NCI-H1417 (cell line): ENCODE results near the gene PHF21B.
A peak's percentile ranks its signal among the peaks of the same experiment; 100 is the strongest.

Source experiments
- DNase-seq, 3 experiments: peaks; one replicate each; lab custom pipeline; 2025; lab: John Stamatoyannopoulos, UW

PHF21B gene

GRCh38 chr22:44990810-44991209 is 19.0 kb downstream of the PHF21B start:
- no peak for DNase-seq

DNA sequence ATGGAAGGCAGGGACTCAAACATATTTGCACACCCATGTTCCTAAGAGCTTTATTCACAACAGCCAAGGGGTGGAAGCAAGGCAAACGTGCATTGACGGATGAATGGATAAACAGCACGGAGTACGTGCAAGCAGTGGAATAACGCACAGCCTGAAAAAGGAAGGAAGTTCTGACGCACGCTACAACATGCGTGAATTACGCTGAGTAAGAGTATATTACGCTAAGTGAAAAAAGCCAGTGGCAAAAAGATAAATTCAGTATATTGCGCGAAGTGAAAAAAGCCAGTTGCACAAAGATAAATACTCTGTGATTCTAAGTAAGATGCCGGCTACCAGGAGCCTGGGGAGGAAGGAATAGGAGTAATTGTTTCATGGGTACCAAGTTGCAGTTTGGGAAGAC is 19.5 kb downstream of the PHF21B start:
- no peak for DNase-seq

- no peak for DNase-seq
Measured at GRCh38 chr22:44988671-44989070, 21.1 kb downstream of the PHF21B start.

DNA sequence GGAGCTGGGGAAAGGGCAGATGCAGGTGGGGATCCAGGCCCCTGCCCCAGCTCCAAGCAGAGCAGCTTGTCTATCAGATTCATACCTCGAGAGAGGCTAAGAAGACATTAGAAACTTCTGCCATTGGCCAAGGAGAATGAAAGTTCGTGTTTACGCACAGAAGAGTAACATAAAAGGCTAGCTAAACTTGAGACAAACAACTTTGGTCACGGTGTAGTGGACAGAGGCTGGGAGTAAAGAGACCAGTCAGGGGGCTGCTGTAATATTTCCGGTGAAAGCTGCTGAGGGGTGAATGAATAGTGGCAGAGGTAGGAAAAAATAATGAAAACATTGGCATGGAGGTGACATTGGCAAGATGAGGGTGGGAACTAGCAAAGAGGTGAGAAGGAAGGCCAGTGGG is 22.9 kb downstream of the PHF21B start:
- DNase-seq: no peak

DNA sequence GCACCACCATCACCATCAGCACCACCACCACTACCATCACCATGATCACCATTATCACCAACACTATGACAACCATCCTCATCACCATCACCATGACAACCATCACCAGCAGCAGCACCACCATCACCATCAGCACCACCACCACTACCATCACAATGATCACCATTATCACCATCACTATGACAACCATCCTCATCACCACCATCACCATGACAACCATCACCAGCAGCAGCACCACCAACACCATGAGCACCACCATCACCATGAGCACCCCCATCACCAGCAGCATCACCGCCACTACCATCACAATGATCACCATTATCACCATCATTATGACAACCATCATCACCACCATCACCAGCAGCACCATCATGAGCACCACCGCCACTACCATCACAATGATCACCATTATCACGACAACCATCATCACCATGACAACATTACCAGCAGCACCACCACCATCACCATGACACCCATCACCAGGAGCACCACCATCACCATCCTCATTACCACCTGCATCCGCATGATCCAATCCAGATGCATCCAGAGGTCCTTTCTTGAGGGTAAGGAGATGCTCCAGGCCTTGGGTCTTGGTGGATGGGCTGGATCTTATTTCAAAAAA is 23.8 kb downstream of the PHF21B start:
- DNase-seq: no peak

DNA sequence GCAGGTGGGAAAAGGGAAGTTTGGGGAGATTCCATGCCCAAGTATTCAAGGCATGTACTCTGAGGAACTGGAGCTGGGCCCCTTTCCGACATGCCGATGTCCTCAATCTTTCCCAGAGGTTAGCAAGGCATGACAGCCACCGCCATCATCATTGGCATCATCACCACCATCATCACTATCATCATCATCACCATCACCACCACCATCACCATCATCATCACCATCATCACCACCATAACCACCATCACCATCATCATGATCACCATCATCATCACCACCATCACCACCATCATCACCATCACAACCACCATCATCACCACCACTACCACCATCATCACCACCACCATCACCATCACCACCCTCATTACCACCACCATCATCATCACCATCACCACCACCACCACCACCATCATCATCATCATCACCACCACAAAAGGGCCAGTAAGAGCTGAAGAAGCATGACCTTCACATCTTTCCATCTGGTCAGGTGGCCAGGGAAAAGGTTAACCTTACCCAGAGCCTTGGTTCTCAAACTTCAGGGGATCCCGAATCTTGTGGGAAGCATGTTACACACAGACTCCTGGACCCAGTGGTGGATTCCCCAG is 25.8 kb downstream of the PHF21B start:
- no peak for DNase-seq

- DNase-seq: no peak
Measured at GRCh38 chr22:44982445-44982844, 27.4 kb downstream of the PHF21B start.

- no peak for DNase-seq
Measured at GRCh38 chr22:44981857-44982256, 27.9 kb downstream of the PHF21B start.

DNA sequence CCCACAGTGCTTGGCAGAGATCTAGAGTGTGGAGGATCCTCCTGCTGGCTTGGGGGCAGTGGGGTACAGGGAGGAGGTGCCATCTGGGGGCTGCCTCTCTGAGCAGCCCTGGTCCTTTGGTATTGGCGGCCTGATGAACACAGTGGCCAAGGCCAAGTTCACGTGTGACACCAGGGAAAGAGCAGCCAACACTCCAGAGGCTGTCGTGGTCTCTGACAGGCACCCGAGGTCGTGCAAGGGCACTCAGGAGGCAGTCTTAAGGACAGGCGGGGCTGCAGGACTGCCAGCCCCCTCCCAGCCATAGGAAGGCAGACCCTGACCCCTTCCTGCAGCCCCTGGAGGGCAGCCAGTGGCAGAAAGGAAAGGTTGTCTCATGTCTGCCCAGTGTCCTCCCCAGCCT is 30.7 kb downstream of the PHF21B start:
- no peak for DNase-seq

DNA sequence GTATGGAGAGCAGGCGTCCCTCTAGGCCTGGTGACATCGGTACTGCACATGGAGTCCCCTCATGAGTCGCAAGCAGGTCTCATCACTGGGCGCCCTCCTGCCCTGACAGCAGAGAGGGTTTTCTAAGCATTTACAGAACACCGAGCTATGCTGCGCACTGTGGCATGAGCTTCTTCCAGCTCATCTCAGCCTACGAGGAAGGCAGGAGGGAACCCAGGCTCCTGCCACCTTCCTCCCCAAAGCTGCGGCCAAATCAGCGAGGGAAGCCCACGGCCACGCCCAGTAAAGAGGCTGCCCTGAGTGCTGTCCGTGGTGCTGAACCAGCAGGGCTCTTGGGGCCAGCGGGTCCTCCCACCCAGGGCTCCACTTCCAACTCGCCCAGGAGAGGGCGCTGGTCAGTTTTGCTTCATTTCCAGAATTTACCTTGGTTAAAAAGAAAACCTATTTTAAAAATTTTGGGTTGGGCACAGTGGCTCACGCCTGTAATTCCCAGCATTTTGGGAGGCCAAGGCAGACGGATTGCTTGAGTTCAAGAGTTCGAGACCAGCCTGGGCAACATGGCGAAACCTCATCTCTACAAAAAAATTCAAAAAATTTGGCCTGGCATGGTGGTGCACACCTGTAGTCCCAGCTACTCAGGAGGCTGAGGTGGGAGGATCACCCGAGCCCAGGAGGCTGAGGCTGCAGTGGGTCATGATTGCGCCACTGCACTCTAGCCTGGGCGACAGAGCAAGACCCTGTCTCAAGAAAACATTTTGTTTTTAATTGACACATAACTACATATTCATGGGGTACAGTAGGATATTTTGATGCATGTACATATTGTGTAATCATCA is 34.2 kb downstream of the PHF21B start:
- DNase-seq: peak in 2 of 3 experiments; percentile 6 to 7

GRCh38 chr22:44974454-44974853 is 35.4 kb downstream of the PHF21B start:
- peak in 2 of 3 experiments; percentile 45 to 80 for DNase-seq

- no peak for DNase-seq
Measured at GRCh38 chr22:44973829-44974228, 36.0 kb downstream of the PHF21B start.

DNA sequence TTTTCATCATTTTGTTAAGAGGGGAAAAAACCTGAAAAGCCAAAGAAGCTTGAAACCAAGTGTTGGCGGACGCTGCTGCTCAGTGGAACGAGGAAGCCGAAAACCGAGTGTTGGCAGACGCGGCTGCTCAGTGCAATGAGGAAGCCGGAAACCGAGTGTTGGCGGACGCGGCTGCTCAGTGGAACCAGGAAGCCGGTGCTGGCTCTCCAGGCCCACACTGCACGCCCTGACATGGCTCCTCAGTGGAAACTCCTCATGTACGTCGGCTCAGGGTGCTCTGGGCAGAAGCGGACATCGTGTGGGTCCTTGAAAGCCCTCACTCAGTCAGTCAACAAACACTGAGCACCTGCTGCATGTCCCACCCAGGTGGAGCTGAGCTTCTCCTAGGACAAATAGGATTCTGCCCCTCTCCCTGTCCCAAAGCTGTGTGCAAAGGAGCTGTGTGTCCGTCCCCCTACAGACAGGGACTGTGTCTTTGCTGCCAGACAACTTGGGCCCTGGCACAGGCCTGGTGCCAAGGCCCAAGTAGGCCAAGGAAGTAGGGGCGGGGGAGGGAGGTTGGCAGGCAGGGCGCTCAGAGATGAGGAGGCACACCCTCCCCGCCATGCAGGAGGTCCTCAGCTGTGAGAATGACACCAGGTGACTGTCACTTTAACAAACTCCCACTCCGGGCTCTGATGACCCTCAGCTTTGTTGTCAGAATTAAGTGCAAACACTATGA is 37.3 kb downstream of the PHF21B start:
- peak in 2 of 3 experiments; percentile 11 to 51 for DNase-seq

DNA sequence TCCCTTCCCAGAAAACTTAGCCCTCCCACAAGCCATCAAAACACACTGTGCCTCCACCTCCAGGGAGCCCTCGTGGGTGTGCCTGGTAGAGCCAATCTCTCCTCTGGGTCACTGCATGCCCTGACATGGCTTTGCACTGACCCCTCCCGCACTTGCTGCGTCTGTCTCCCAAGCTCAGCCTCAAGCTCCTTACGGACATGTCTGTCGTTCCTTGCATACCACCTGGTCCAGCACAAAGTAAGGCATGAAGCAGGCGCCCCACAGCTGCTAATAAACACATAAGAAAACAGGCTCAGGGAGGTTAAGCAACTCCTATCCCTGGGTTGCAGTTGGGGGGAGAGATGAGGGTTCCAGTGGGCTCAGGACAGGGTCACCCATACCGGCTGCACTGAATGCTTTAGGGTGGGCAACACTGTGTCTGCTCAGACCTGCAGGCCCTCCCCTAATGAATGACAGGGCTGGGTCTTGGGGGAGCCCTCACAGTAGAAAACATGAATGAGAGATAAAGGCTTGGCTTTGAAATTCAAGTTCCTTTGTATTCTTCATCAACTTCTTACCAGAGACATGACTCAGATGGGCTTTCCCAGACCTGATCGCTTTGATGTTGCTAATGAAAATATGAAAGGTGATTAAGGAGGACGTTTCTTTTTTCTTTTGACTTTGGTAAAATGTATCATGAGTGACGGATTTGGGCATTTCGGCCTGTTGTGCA is 38.0 kb downstream of the PHF21B start:
- DNase-seq: no peak

DNA sequence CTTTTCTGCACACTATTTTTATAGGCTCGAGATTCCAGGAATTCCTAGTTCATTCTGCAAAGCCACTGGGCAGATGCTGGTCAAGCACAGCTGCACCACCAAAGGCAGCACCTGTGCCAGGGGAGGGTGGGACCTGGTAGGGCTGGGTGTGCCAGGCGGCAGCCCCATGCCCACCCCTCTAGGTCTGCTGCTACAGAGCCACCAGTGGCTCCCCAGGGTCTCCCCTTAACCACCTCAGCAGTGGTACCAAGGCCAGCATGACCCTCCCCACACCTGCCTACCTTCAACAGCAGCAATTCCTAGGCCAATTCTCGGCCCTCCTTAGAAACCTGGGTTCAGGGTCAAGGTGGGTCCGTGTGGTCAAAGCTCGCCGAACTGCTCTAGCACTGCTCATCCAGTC is 39.5 kb downstream of the PHF21B start:
- no peak for DNase-seq

DNA sequence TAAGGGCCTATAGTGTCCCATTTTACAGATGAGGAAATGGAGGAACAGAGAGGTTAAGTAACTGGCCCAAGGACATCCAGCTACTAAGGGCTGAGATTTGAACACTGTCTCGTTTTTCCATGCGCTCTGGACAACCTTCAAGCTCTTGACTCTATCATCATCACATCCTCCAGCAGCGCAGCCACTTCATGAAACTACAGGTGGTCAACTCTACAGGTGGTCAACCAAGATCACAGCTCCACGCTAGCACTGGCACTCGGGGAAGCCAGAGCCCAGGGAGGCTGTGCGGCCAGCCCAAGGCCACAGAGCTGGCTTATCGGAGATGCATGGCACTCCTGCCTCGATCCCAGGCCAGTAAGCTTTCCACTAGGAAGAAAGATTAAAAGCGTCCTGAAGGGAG is 40.0 kb downstream of the PHF21B start:
- no peak for DNase-seq

GRCh38 chr22:44968736-44969135 is 41.1 kb downstream of the PHF21B start:
- DNase-seq: no peak

DNA sequence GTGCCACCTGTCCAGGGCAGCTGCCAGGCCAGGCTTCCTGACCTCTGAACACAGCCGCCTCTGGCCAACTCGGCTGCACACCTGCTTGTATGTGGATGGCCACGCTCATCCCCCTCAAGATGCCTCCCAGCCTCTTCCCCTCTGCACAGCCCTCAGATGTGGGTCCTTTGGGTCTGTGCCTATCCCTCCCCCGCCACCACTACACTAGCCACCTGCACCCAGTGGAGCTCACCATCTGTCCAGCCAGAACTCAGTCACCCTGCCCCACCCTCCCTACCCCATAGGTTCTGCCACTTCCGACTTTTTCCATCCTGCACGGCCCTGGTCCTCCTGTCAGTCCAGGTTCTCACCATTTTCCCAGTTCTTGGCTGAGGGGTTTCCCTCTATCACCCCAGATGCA is 44.6 kb downstream of the PHF21B start:
- DNase-seq: no peak

DNA sequence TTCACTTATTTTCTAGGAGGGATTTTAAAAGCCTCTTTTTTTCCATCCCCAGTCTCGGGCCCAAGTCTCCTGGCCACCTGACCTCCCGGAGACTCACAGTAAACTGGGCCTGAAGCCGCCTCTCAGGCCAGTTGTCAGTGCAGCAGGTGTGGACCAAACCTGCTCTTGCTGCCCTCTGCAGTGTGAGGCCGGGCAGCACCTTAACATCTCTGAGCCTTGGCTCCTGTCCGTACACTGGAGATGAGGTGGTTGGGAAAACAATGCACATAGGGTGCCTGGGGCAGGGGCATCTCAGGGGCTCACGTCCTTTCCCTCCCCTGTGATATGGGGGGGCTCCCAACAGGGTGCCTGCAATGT is 45.1 kb downstream of the PHF21B start:
- no peak for DNase-seq

- DNase-seq: peak in 1 of 3 experiments; percentile 1
Measured at GRCh38 chr22:44963832-44964721, 45.7 kb downstream of the PHF21B start.
